GM12864 (cell line): ENCODE measurements around the gene ZMAT5.

Experiments used
- DNase-seq: peaks from one replicate; pipeline ENCODE4 v3.0.0-alpha.2; 2011; ENCODE audit warnings: low read depth
- H3K4me3 ChIP-seq: 2 replicates; pipeline ENCODE4 v1.5.1; 2011; ENCODE audit warnings: mild to moderate bottlenecking, low read depth, low read length, control low read depth
- TF ChIP-seq, protein P1 (sequence below): IDR thresholded peaks from 2 replicates; pipeline ENCODE4 v1.5.1; 2011; ENCODE audit warnings: low read depth, mild to moderate bottlenecking, moderate library complexity, low read length, control low read depth, inconsistent platforms; ENCODE audit errors: missing control alignments

Gene ZMAT5

DNA sequence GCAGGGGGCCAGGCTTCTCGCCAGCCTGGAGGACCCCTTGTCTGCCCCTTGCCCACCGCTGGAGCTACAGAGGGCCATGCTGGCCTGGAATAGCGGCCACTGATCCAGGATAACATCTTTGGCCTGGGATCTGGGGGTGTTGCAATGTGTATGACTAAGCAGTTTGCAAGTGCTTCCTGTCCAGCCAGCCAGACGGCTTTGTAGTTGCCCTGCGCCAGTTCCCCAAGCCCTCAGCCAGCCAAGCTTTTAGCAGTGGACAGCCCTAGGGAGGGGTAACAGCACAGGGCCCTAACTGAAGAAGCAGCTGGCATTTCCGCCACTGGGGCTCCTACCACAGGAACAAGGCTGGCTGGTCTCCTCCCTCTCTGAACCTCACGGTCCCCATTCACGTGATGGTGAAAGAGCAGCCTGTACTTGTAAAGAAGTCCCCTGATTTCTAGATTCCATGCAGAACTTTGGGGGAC, 32.4 kb upstream of the ZMAT5 start:
- DNase-seq: no peak
- H3K4me3 ChIP-seq: no peak overlapping the region
- TF ChIP-seq, protein P1, sequence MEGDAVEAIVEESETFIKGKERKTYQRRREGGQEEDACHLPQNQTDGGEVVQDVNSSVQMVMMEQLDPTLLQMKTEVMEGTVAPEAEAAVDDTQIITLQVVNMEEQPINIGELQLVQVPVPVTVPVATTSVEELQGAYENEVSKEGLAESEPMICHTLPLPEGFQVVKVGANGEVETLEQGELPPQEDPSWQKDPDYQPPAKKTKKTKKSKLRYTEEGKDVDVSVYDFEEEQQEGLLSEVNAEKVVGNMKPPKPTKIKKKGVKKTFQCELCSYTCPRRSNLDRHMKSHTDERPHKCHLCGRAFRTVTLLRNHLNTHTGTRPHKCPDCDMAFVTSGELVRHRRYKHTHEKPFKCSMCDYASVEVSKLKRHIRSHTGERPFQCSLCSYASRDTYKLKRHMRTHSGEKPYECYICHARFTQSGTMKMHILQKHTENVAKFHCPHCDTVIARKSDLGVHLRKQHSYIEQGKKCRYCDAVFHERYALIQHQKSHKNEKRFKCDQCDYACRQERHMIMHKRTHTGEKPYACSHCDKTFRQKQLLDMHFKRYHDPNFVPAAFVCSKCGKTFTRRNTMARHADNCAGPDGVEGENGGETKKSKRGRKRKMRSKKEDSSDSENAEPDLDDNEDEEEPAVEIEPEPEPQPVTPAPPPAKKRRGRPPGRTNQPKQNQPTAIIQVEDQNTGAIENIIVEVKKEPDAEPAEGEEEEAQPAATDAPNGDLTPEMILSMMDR: no peak

DNA sequence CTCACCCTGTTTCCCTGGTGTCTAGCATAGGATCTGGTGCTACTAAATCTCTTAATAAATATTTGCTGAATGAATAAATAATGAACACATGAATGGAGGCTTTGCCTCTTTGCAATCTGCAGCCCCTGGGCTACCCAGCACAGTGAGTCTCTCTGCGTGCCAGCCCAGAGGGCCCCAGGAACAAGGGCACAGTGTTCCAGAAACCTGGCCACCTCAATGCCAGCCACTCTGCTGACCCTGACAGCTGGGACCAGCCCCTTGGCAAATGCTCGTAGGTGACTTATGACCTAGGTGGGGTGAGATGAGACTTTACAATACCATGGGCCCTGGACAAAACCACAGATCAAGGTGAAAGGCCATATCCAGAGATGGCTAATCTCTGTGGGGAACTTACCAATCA, 32.0 kb upstream of the ZMAT5 start:
- TF ChIP-seq, protein P1: no peak
- DNase-seq: no peak
- H3K4me3 ChIP-seq: no peak overlapping the region

DNA sequence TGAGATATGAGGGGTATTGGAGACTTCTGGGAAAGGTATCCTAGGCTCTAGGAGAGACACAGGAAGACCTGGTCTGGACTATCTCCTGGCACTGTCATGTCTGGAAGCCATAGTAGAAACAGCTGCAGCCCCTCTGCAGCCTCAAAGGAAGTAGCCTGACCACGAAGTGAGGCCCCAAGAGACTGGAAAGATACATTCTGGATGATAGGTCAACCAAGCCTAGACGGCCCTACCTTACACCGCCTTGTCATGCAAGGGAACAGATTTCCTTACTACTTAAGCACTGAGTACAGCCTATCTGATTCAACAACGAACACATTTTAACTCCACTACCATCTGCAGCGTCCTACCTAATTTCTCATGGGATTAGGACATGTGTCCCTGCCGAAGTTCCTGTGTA, 31.5 kb upstream of the ZMAT5 start:
- no peak overlapping the region for H3K4me3 ChIP-seq
- TF ChIP-seq, protein P1: no peak
- DNase-seq: peak; percentile 25

DNA sequence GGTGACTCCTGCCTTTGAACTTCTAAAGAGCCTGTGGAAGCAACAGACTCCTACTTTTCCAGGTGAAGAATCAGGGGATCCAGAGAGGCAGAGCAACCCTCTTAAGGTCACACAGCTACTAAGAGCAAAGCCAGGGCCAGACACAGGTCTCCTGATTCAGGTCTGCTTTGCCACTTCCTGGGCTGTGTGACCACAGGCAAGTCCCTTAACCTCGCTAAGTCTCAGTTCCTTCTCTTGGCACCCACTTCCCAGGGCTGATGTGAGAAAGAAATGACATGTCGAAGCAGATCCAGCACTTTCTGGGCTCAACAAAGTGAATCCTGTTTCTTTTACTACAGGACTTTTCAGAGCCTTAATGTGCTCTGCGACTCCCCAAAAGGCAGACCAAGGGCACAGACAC, 30.5 kb upstream of the ZMAT5 start:
- DNase-seq: peak; percentile 65
- H3K4me3 ChIP-seq: no peak overlapping the region

DNA sequence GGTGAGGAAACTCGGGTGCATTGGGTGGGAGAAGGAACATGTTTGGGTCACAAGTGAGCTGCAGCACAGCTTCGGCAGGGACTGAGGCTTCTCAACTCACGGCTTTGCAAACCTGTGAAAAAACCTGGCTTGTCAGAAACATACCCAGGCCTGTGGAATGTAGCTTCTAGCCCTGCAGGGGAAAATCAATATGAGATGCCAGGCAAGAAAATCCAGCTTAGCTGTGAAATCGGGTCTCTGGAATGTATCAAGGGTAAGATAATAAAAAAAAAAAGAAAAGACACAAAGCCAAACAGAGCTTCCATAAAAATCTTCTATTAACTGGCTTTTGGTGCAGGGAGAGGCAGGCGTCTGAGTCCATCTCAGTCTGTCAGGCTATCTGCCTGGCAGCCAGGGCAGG, 28.9 kb upstream of the ZMAT5 start:
- no peak overlapping the region for H3K4me3 ChIP-seq
- DNase-seq: no peak

More for the DNA sequence above, 30.5 kb upstream of the ZMAT5 start:
- TF ChIP-seq, protein P1: no peak

DNA sequence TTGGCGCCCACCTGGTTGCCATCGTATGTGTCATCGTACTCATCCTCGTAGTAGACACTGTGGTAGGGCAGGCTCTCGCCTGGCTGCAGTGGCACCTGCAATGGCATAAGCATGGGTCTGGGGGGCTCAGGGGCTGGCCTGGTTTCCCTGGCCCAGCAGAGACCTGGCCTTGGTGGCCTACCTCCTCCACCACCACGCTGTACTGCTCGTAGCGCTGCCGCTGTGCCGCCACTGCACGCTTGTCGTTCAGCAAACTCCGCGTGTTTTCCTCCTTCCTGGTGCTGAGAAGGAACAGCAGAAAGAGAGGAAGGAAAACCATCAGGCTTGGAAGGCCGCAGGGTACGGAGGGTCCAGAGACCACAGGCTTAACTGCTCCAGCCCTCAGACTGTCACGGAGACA, 26.6 kb upstream of the ZMAT5 start:
- TF ChIP-seq, protein P1: no peak
- no peak overlapping the region for H3K4me3 ChIP-seq
- no peak for DNase-seq

More for the DNA sequence above, 28.9 kb upstream of the ZMAT5 start:
- TF ChIP-seq, protein P1: no peak

DNA sequence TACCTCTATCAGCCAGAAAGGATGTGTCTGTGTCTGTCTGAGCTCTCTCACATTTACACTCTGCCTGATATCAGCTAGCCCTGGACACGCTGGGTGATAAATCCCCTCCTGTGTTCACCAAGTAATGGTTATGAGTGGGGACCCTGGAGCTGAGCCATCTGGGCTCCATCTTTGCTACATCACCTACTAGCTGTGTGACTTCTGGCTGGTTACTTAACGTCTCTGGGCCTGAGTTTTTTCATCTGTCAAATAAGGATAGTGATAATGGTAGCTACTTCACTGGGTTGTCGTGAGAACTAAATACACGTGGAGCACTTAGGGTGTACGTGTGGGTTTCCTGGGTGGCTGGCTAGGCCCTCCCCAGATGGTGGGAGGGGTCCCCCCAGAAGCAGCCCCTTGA, 23.3 kb upstream of the ZMAT5 start:
- TF ChIP-seq, protein P1: no peak
- H3K4me3 ChIP-seq: no peak overlapping the region
- no peak for DNase-seq
